Choroid plexus epithelial cell (primary cell): Measurements from ENCODE around the gene FAM13A.
A peak's percentile ranks its signal among the peaks of the same experiment; 100 is the strongest.

ENCODE experiments used
- DNase-seq: peaks from one replicate; pipeline ENCODE4 v3.0.0-alpha.2; 2010; ENCODE audit warnings: low read depth
- H3K4me3 ChIP-seq: 2 replicates; pipeline ENCODE4 v1.5.1; 2011; ENCODE audit warnings: low read depth, mild to moderate bottlenecking, control low read depth, low read length, moderate library complexity
- CTCF ChIP-seq: conservative IDR thresholded peaks from 2 replicates; pipeline ENCODE4 v1.5.1; 2011; ENCODE audit warnings: low read depth, mild to moderate bottlenecking, control low read depth, inconsistent platforms, low read length, moderate library complexity

FAM13A gene

GRCh38 chr4:88823058-88823919, 233.7 kb downstream of the FAM13A start:
- peak; percentile 99 for DNase-seq
- TF ChIP-seq CTCF, result no peak

GRCh38 chr4:88822034-88822789, 234.8 kb downstream of the FAM13A start:
- peak overlapping the region; percentile 68 for H3K4me3 ChIP-seq
- TF ChIP-seq CTCF, result no peak
- no peak for DNase-seq

More at GRCh38 chr4:88823058-88823919, 233.7 kb downstream of the FAM13A start:
- H3K4me3 ChIP-seq, result peak overlapping the region; percentile 68

GRCh38 chr4:88821522-88821921, 235.5 kb downstream of the FAM13A start:
- H3K4me3 ChIP-seq, result peak overlapping the region; percentile 68
- DNase-seq, result no peak

GRCh38 chr4:88820698-88821415, 236.1 kb downstream of the FAM13A start:
- DNase-seq, result no peak
- TF ChIP-seq CTCF, result no peak
- H3K4me3 ChIP-seq, result peak overlapping the region; percentile 68

More at GRCh38 chr4:88821522-88821921, 235.5 kb downstream of the FAM13A start:
- TF ChIP-seq CTCF, result no peak

- TF ChIP-seq CTCF, result no peak
- DNase-seq, result no peak
- H3K4me3 ChIP-seq, result peak overlapping the region; percentile 68
Observed at GRCh38 chr4:88819818-88820697, 236.9 kb downstream of the FAM13A start.
